22Rv1 (cell line): Measurements from ENCODE around the gene TTC16.

Source experiments
- H3K27ac ChIP-seq: fragments of 450-650 bp; 2 replicates; pipeline ENCODE4 v1.5.1; 2017
- ZFX ChIP-seq: fragments of 450-650 bp; IDR thresholded peaks from 2 replicates; pipeline ENCODE4 v1.6.1; 2017; ENCODE audit warnings: antibody characterized with exemption, borderline replicate concordance
- TF ChIP-seq, protein P1 (sequence below): fragments of 450-650 bp; IDR thresholded peaks from 2 replicates; pipeline ENCODE4 v1.5.1; 2017; ENCODE audit warnings: mild to moderate bottlenecking

TTC16 gene

DNA sequence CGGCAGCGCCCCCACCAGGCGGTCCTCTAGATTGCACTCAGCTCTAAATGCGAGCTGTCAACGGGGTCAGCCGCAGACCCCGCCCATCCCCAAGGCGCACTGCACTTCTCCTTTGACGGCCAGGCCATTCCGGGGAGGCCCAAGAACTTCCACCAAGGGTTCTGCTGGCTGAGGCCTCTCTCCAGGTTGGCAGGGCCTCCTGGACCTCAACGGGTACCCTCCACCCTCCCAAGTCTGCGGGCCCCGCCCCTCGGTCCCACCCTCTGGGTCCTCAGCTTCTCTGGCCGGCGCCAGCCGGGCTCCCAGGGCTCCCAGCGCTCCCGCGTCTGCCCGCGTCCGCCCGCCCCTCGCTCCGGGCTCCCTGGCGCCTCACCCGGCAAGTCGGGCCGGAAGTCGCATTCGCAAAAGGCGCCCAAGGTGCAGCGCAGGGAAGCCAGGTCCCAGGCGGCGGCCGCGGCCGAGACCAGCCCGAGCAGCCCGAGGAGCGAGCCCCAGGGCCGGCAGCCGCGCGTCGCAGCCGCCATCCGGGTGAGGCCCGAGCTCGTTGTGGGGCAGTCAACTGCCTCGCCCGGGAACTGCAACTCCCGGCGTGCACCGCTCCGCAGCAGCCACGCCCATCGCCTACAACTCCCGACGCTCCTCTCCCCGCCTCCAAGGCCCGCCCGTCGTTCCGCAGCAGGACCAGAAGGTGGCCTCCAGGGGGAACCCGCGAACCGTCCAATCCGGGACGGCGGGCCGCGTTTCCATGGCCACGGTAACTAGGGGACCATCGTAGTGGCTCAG, 19.1 kb downstream of the TTC16 start, which contains the start of gene TOR2A:
TSS of gene TOR2A (minus strand) at position 548 of the 783 bp plus-strand sequence. CDS start at position 524, 24 bp downstream.
- TF ChIP-seq, protein P1, sequence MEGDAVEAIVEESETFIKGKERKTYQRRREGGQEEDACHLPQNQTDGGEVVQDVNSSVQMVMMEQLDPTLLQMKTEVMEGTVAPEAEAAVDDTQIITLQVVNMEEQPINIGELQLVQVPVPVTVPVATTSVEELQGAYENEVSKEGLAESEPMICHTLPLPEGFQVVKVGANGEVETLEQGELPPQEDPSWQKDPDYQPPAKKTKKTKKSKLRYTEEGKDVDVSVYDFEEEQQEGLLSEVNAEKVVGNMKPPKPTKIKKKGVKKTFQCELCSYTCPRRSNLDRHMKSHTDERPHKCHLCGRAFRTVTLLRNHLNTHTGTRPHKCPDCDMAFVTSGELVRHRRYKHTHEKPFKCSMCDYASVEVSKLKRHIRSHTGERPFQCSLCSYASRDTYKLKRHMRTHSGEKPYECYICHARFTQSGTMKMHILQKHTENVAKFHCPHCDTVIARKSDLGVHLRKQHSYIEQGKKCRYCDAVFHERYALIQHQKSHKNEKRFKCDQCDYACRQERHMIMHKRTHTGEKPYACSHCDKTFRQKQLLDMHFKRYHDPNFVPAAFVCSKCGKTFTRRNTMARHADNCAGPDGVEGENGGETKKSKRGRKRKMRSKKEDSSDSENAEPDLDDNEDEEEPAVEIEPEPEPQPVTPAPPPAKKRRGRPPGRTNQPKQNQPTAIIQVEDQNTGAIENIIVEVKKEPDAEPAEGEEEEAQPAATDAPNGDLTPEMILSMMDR = peak; percentile 76
- TF ChIP-seq ZFX = no peak
- H3K27ac ChIP-seq = peak within 1 kb of the TSS; percentile 89

GRCh38 chr9:127735530-127736185, 19.8 kb downstream of the TTC16 start:
- peak overlapping the region; percentile 89 for H3K27ac ChIP-seq
- TF ChIP-seq, protein P1 = peak; percentile 19
- no peak for TF ChIP-seq ZFX

DNA sequence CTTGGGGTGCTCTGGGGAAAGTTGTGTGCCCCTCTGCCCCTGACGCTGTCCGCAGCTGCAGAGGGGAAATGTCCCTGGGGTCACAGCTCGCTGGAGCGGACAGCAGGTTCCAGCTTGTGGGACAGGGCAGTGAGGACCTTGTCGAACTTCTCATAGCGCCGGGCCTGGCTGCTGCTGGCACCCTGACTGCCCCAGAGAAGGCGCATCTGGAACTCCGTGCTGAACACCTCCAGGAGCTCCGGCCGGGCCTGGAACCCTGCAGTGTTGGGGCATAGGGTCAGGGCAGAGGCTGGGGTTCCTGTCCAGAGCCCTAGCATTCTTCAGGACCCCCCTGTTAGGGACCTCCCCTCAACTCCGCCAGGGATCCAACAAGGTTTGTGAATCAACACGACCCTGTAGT, 22.8 kb downstream of the TTC16 start:
- no peak for TF ChIP-seq ZFX
- TF ChIP-seq, protein P1 = no peak
- no peak overlapping the region for H3K27ac ChIP-seq

DNA sequence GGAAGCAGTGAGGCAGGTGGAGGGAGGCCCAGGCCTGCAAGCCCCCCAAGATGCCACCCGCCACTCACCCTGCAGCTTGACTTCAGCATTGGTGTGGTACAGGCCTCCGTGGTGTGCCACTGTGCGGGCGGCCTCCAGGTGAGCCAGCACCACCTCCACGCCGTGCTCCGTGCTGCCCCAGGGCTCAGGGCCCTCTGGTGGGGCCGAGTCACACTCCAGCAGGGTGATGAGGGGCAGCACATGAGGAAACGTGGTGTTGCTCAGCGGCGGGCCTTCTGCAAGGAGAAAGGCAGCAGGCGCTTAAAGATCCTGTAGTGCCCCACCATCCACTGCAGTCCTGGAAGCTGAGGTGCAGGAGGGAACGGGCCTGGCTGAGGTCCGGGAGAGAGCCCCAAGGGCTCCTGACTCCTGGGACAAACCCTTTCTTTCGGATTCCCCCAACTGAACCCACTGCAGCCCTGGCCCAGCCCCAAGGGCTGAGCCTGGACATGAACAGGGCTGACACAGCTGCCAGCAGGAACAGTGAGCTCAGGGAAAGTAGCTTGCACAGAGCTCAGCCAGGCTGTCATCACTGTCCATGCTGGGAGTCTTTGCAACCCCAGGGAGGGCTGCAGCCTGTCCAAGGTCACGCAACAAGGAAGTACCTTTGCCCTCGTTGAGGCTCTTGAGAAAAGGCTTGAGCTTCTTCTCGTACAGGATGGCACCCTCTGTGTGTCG, 23.9 kb downstream of the TTC16 start:
- peak overlapping the region; percentile 65 for H3K27ac ChIP-seq
- TF ChIP-seq, protein P1 = no peak
- no peak for TF ChIP-seq ZFX

- peak overlapping the region; percentile 65 for H3K27ac ChIP-seq
- TF ChIP-seq ZFX = no peak
- TF ChIP-seq, protein P1 = 0 out of 2 replicates have a peak, but pooled peaks have one; percentile 7
These were observed 26.1 kb downstream of the TTC16 start for GRCh38 chr9:127741831-127742434.

DNA sequence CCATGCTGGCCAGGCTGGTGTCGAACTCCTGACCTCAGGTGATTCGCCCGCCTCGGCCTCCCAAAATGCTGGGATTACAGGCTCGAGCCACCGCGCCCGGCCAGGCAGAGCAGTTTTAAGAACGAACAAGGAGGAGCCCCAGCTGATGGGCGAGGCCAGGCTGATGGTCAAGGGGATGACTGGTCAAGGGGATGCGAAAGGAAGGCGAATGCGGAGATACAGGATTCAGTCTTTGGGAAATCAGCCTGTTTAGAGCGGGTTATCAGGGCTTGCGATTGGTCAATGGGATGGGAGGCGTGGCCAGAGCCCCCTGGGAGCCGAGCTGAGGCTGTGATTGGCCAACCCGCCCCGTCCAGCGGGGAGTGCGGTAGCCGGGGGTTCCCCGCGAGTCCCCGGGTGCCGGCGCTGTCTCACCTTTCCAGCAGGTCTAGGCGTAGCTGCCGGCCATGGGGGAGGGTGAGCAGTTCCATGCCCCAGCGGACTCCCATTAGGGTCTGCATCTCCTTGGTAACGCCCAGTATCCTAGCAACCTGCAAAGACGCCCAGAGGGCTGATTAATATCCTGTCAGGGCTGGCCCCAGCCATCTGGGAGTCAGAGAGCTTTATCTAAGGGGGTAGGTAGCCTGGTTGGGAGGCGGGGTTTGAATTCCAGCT, 26.7 kb downstream of the TTC16 start:
- peak overlapping the region; percentile 65 for H3K27ac ChIP-seq
- TF ChIP-seq, protein P1 = no peak
- TF ChIP-seq ZFX = no peak
